ENCODE results near the gene CRACR2B. TPM values are rescaled to one million over a fixed set of nuclear protein-coding genes. Genes with fewer than 3 reads are reported as not detected.

CRACR2B gene
- total and polyA plus RNA-seq, 2 of the 13 experiments (the other 11 are each of a cell fraction or from before 2014, with no cell fraction given): 14.9 to 21.0 TPM

GRCh38 chr11:869399-870126 is 41.8 kb downstream of the CRACR2B start (continued):
- TF ChIP-seq ZXDC (CRISPR knock-in tag; IDR thresholded peaks at IDR 0.05) (no peak), ZSCAN21 (CRISPR knock-in tag; IDR thresholded peaks at IDR 0.05; ENCODE audit: borderline replicate concordance) (no peak), POLR2A (IDR thresholded peaks at IDR 0.05; ENCODE audit: insufficient read depth in 1 of 2, low read depth in 2 of 2, low read length in 2 of 2) (0 out of 4 replicates have a peak, but pooled peaks of 1 of the 2 experiments have one; percentile 19), ZNF543 (CRISPR knock-in tag; IDR thresholded peaks at IDR 0.05) (no peak), JDP2 (CRISPR knock-in tag; IDR thresholded peaks at IDR 0.05; ENCODE audit: borderline replicate concordance) (no peak), ELF3 (CRISPR knock-in tag; IDR thresholded peaks at IDR 0.05) (no peak), HDAC2 (CRISPR knock-in tag; IDR thresholded peaks at IDR 0.05) (no peak), BRCA1 (CRISPR knock-in tag; IDR thresholded peaks at IDR 0.05) (no peak), SP4 (CRISPR knock-in tag; IDR thresholded peaks at IDR 0.05) (no peak), SNAI1 (CRISPR knock-in tag; IDR thresholded peaks at IDR 0.05; ENCODE audit: borderline replicate concordance) (no peak), ZNF713 (CRISPR knock-in tag; IDR thresholded peaks at IDR 0.05) (no peak), ZNF343 (CRISPR knock-in tag; IDR thresholded peaks at IDR 0.05) (0 out of 2 replicates have a peak, but pooled peaks have one; percentile 18), ZFP91 (CRISPR knock-in tag; IDR thresholded peaks at IDR 0.05; ENCODE audit: borderline replicate concordance) (0 out of 2 replicates have a peak, but pooled peaks have one; percentile 18), KLF13 (CRISPR knock-in tag; IDR thresholded peaks at IDR 0.05) (no peak), ZNF703 (CRISPR knock-in tag; IDR thresholded peaks at IDR 0.05; ENCODE audit: borderline replicate concordance) (no peak), ZNF576 (CRISPR knock-in tag; IDR thresholded peaks at IDR 0.05) (0 out of 2 replicates have a peak, but pooled peaks have one; percentile 14), AGO2 (optimal IDR thresholded peaks at IDR 0.05; ENCODE audit: low read depth, low read length) (peak; percentile 36)

Data from HepG2 (cell line).